H1 (cell line): ENCODE data around the gene TACC2. TPM values are rescaled to one million over a fixed set of nuclear protein-coding genes. Genes with fewer than 3 reads are reported as not detected.

Experiments
- BACH1 ChIP-seq: IDR thresholded peaks from 2 replicates; pipeline ENCODE4 v1.6.1; 2012; ENCODE audit warnings: low read length, improper control_type of control experiment
- CREB1 ChIP-seq: IDR thresholded peaks from 2 replicates; pipeline ENCODE4 v1.6.1; 2012; ENCODE audit warnings: inconsistent platforms
- E2F6 ChIP-seq: IDR thresholded peaks from 2 replicates; pipeline ENCODE4 v1.6.1; 2012; ENCODE audit warnings: inconsistent platforms
- KDM1A ChIP-seq: fragments of 200-600, 300-600 bp; sonication (generic); IDR thresholded peaks from 2 replicates; pipeline ENCODE4 v1.7.1; 2016; ENCODE audit warnings: mild to moderate bottlenecking, low read length, borderline replicate concordance
- MAX ChIP-seq: IDR thresholded peaks from 2 replicates; pipeline ENCODE4 v1.6.1; 2012; ENCODE audit warnings: inconsistent platforms
- NRF1 ChIP-seq: IDR thresholded peaks from 2 replicates; pipeline ENCODE4 v1.6.1; 2011; ENCODE audit warnings: mild to moderate bottlenecking, low read depth, low read length, improper control_type of control experiment
- PHF8 ChIP-seq: fragments of 200-600 bp; sonication (generic); conservative IDR thresholded peaks from 2 replicates; pipeline ENCODE4 v1.7.1; 2012; ENCODE audit warnings: low read depth, mild to moderate bottlenecking, inconsistent platforms, low read length, moderate library complexity
- RBBP5 ChIP-seq: IDR thresholded peaks from 2 replicates; pipeline ENCODE4 v1.7.1; 2012; ENCODE audit warnings: low read depth, mild to moderate bottlenecking, inconsistent platforms, low read length, moderate library complexity, borderline replicate concordance
- TAF1 ChIP-seq: IDR thresholded peaks from 2 replicates; pipeline ENCODE4 v1.6.1; 2011; ENCODE audit warnings: mild to moderate bottlenecking, low read depth, low read length
- TCF12 ChIP-seq: IDR thresholded peaks from 2 replicates; pipeline ENCODE4 v1.6.1; 2011; ENCODE audit warnings: low read depth, mild to moderate bottlenecking, low read length
- USF2 ChIP-seq: IDR thresholded peaks from 2 replicates; pipeline ENCODE4 v1.6.1; 2011; ENCODE audit warnings: low read length, improper control_type of control experiment
- polyA plus RNA-seq, 7 experiments: library from polyadenylated mRNA; depleted of rRNA in 3 of 7; stranded (reverse) in 5 of 7; unstranded in 2 of 7; fragments of >200 nt in 5 of 7; fragments of 200-250 nt in 2 of 7; gene quantifications; 1 replicate in 5 of 7; 2 replicates in 1 of 7; 4 replicates in 1 of 7; pipeline versions ENCODE4 v1.2.1 to v1.2.3, GENCODE V29; 2011 to 2013; ENCODE audit warnings: missing spikeins in 2 of 7, mixed read lengths in 2 of 7
- total RNA-seq: library from RNA; stranded (reverse); fragmentation: NEBNext Ultra II Directional; extraction: Animal tissue kit (Norgen Biotek cat#: 25700); gene quantifications from 2 replicates; pipeline ENCODE4 v1.2.1, GENCODE V29; 2021

Gene TACC2
- total and polyA plus RNA-seq, 2 of the 8 experiments (the other 6 are each of a cell fraction or from before 2014, with no cell fraction given), result 21.2 to 46.6 TPM

- TF ChIP-seq USF2 (no peak), CREB1 (peak; percentile 75), RBBP5 (peak; percentile 53; the same call in 1 of the 2 replicates), TCF12 (no peak), BACH1 (no peak), PHF8 (peak; percentile 45), TAF1 (peak; percentile 83), E2F6 (peak; percentile 74; the same call in 1 of the 2 replicates), KDM1A (0 out of 2 replicates have a peak, but pooled peaks have one; percentile 13), NRF1 (no peak), MAX (peak; percentile 61)
Observed at GRCh38 chr10:122163174-122164022, 174.4 kb downstream of the TACC2 start (continued).
